NOMO-1 treated with DMSO at 0.1 percent for 48 hours (cell line): ENCODE data around the gene SMC2.

Experiments
- DNase-seq: peaks from one replicate; lab custom pipeline; 2025; ENCODE audit not compliant: unreplicated experiment; lab: John Stamatoyannopoulos, UW

SMC2 gene

DNA sequence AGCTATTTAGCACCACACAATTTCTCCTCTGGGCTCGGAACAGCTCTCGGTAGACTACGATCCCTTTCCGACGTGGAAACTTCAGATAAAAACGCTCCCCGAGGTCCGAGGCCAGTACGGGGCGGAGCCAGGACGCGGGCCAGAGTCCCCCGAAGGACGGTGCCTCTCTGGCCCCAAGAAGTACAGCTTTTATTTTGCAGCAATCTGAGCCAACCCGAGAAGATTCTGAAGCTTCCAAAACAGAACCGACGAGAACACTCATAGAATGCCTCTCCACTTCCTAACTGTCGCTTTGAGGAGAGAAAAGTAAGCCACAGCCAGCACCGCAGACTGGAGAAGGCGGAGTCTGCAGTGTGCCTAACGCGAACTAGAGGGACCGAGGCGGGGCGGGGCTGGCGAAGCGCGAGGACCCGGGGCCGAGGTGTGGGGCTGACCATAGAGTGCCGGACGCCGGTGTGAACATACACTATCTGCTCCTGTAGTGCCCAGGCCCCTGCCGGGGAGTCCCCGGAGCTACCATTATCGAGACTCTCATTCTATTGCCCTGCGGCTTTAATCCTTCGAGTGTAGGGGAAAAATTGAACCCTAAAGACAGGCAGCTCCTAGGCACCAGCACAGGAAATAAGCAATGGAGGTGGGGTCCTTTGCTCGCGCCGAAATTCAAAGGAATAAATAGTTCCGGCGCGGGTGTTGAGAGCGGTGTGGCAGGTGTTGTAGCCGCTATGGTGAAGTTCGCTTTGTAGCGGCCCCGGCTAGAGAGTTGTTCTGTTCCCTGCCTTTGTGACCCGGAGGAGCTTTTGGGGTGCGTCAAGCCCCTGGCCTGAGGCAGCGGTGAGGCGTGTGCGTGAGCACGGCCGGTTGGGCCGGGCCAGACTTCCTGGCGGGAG is at the start of gene SMC2:
Gene SMC2, plus strand, starts transcription at position 663 of the 887 bp plus-strand sequence. CDS start 1,076 bp downstream, outside the sequence.
- DNase-seq: peak; percentile 92

DNA sequence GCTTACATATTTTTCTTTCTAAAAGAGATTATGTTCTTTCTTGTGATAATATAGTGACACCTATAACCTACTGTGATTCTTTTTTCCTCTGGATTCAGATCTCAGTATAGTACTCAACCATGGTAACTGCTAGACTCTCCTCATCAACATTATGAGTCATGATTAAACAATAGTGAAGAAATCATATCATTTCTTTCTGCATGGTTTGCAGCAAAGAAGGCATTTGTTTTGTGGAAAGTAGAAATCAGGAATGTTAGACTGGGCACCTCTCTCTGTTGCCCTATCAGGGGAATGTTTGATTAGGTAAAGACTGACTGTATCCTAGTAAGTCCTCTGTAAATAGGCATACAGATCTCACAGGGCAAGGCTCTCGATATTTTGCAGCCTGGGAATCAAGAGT is 25.6 kb upstream of the SMC2 start:
- no peak for DNase-seq

DNA sequence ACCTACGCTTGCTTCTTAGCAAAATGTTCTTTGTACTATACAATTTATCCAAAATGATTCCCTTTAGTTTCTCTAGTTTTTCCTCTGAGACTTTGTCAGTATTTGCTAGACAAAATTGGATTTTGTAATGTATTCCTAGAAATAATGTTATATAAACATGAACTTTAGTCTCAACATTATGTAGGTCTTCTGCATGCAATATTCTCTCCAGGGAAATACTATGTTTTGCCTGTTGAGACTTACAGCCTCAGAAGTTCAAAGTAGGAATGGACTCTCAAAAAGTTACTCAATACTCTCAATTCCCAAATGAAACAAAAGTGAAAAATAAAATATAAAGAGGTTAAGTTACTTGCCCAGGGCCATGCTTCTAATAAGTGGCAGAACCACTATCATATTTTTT is 24.8 kb upstream of the SMC2 start:
- no peak for DNase-seq

DNA sequence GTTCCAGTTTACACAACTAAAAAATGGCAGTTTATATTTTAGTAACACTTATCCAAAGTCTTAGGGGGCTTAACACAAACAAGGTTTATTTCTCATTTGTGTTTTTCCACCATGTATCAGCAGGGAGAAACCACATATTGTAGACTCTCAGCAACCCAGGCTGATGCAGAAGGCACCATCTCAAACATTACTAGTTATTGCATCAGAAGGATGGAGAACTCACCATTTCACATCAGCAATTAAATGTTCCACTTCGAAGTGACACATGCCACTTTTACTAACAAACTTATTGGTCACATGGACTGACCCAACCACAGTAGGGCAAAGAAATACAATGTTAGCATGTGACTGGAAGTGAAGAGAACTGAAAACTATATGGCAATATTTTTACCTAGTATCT is 22.5 kb upstream of the SMC2 start:
- DNase-seq: no peak

DNA sequence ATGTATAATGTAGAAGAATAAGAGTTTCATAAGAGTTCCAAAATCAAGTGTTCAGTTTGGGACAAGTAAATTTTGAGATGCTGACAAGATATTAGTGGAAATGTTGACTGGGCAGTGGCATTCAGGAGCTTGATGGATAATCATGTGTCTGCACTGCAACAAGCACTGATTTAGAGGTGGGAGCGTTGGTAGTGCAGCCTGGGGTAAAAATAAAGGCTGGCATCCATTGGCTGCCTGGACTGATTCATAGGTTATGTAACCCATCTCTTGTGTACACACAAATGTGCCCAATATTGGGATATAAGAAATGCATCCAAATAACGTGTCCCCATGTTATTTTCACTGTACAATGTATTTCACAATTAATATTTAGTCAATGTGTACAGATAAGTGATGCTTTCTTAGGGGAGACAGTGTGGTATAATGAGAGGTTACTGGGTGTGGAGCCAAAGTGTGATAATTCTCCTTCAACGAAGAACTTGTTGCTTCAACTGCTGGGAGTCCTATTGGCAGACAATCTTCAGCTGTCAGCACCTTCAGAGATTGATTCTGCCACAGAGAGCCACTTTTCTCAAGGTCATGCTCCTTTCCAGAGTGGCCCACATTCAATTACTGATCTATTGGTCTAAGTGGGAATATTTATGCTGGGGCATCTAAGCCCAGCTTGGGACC is 20.9 kb upstream of the SMC2 start:
- no peak for DNase-seq

DNA sequence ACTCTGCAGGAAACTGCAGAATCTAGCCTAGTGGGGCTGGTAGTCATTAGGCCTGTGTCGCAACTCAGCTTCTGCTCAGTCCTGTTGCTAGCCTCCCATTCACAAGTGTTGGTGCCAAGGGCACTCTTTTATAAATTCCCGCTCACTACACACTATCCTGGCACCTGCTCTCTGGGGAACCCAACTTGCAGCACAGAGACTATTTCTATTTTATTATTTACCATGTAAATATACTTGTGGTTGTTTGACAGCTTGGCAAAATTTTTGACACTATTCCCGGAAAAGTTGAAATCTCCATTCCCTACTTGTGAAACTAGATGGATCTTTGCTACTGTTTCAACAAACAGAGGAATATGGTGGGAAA is 20.4 kb upstream of the SMC2 start:
- no peak for DNase-seq

DNA sequence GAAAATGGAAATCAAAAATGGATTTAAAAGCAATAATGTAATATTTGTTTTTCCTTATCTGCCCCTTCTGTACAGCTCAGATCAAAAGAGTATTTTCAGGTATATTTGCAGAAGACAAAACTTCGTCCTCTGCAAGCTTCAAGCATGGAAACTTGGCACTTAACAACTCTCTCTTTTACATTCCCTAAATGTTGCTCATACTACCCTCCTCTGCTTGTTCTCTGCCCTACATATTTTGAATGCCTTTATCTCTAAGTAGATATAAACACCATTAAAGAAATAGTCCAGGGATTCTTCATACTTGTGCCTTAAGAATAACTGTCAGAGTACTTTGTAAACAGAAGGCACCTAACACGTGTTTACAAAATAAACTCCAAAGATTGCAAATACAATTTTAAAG is 19.2 kb upstream of the SMC2 start:
- no peak for DNase-seq

DNA sequence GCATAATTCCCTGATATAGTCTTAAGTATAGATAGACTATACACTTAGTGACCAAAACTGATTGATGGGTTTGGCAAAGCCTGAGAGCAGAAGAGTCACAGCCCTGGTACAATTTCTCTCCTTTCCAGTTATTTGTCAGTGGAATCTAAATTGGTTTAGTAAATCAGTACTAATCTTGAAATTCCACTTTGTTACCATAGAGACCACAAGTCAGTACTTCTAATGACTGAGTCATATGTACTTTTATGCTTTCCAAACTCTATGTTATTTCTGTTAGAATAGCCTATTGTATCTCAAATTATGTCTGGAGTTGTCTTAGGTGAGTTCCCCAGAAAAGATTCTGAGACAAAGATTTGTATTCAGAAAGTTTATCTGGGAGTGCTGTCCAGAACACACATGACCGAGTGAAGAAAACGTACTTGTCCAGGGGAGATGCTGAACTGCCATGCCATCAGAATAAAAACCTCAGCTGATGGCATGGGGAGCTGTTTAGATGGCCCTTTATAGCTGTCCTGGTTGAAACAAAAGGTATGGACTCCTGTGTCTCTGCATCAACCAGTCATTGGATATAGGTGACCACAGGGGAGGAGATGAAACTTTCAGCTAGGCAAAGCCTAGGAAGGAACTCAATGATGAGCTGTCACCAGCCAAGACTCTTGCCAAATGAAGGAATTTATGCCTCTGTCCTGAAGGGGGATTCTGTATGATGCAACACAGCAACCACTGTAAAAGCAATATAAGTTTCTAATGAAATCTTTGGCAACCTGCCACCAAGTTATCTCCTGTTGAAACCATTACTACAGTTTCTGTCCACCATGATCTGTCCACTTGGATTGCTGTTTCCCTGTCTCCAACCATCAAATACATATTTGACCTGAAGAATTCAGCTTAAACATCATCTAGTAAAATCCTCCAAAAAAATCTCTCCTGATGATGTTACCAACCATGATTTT is 18.0 kb upstream of the SMC2 start:
- DNase-seq: peak; percentile 16

DNA sequence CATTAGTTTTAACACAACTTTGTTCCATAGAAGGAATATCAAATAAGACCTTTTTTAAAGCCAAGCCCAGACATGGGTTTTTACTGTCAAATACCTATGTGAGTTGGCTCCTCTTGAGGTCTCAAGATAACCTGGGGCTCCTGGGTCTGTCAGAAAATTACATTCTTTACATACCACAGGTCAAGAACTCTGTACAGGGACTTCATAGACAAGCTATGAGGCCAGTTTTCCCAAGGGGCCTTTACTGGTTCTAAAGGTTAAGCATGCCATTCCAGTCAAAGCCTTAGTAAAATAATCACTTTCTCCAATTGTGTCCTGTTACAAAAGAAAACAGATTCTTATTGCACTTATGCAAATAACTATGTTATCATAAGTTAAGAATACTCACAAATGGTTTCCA is 15.5 kb upstream of the SMC2 start:
- no peak for DNase-seq

DNA sequence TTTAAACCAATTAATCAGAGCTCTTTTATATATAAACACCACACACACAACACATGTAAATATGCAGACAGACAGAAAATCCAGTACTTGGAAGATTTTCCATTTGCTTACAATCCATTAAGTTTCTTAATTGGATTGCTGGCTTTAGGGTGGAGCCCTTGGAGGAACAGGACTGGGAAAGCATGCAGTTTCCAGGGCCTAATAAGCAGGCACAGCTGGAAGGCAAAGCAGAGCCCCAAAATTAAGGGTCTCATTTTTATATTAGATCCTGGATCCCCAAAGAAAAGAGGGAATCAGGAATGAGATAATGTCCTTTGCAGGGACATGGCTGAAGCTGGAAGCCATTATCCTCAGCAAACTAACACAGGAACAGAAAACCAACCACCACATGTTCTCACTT is 13.1 kb upstream of the SMC2 start:
- DNase-seq: no peak

DNA sequence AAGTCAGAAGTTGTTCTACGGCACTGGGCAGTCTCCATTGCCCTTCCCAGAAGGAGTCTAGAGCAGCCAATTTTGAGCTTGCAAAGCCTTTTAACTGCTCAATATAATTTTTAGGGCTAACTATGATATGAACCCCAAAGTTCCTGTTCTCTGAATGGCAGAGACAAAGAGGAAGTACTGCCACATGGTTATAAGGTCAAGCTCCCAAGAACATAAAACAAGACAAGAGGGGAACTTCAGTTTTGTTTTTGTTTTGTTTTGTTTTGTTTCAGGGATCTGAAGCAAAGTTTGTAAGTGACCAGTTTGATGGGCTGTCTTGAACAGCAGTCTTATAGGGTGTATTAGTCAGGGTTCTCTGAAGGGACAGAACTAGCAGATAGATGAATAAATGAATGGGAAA is 11.9 kb upstream of the SMC2 start:
- peak; percentile 57 for DNase-seq

DNA sequence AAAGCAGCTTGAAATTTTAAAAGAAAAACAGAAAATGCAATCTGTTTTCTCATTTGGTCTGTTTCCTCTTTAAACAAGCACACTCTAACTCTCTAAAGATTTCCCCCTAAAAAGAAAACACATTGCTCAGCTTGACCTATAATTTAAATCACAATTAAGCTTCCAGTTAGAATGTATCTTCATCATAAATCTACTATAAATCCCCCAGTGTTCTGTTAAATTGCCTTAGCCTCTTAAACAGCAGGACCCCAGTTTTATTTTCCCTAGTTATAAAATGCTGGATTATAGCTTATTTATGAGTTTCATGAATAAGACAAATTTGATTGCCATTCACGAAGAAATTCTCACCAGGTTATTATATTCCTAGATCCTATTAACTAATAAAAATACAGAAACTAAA is 8.6 kb upstream of the SMC2 start:
- DNase-seq: no peak

DNA sequence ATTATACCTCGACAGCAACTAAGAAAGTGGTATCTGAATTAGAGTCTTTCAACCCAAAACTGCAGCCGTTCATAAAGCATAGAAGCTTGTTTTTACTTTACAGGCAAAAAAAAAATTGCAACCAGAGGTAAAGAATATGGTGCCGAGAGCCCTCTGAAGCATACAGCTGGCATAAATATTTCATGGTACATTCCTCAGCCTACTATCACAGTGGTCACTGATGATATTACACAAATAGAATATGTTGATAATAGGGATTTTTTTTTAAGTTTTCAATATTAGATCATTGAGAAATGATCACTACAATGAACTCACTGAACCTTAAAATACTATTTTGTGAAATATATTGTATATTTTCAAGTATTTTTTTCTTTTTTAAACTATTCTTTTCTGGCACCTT is 6.2 kb upstream of the SMC2 start:
- DNase-seq: no peak

DNA sequence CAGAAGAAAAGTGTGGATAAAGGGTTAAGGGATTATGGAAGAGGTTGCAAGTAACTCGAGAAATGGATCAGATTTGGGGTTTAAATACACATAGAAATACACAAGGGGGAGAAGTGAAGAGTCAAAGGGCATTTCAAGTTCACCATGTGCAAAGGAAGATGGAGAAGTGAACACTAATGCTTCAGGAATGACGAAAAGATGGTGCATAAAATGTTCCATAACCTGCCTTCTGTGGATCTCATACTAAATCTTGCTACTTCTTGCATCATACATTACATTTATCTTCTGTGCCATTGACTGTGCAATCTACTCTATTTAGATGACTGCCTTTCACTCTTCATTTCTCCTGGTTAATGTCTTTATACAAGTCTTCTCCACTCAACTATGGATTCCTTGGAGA is 5.7 kb upstream of the SMC2 start:
- no peak for DNase-seq

DNA sequence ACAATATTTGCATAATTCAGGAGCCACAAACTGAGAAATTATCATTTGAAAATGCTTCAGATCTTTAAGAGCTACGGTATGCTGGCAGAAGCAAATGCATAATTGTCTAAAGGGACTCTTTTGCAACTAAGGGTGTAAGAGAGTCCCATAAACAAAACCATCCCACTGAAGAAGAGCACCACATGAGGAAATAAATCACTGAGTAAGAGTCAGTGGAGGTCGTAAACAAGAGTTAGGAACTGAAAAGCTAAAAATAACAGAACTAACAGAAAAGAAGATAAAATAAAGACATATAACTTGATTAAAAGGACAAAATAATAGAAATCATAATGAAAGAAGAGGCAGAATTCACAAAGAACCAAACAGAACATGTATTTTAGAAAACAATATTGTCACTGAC is 3.5 kb upstream of the SMC2 start:
- peak; percentile 18 for DNase-seq

DNA sequence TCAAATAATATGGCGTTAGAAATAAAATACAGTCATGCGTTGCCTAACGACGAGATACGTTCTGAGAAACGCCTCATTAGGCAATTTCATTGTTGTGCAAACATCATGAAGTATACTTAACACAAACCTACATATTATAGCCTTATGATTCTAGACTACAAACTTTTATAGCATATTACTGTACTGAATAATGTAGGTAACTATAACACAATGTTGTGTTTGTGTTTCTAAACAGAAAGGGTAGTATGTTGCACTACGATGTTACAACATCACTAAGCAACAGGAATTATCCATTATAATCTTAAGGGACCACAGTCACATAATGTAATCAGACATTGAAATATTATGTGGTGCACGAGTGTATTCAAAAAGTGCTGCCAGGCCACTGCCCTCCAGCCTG is 3.0 kb upstream of the SMC2 start:
- DNase-seq: peak; percentile 41

DNA sequence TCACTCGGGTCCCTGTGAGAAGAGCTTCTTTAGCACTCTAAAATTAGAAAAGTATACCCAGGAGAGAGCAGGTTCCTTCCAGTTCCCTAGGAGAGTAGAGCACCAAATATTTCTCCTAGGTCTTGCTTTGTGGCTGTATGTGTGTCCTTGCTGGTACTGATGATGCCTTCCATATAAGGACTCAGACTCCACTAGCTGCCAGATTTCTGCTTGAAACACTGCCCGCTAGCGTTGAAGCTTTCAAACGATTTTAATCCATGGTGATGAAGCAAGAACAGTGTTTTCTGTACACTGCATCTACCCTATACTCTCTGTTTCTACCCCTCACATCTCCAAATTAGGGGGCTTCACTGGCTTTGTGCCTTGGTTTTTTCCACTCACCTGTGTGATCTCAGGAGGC is 2.4 kb upstream of the SMC2 start:
- peak; percentile 90 for DNase-seq

DNA sequence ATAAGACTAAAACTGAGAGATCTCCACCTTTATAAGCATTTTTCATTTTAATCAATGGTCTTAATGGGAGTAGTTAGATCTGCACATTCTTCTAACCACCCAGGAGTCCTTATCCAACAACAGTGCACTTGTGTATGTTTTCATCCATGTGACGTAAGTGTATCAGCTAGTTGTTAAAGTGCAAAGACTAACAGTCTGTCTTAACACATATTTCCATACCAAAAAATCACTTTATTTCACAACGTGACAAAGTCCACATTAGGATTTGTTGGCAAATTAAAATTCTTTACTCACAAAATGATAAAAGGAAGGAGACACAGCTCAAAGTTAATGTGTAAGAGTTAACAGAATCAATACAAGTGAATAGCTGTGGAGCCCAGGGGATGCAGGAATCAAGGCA is 1.9 kb upstream of the SMC2 start:
- DNase-seq: no peak

DNA sequence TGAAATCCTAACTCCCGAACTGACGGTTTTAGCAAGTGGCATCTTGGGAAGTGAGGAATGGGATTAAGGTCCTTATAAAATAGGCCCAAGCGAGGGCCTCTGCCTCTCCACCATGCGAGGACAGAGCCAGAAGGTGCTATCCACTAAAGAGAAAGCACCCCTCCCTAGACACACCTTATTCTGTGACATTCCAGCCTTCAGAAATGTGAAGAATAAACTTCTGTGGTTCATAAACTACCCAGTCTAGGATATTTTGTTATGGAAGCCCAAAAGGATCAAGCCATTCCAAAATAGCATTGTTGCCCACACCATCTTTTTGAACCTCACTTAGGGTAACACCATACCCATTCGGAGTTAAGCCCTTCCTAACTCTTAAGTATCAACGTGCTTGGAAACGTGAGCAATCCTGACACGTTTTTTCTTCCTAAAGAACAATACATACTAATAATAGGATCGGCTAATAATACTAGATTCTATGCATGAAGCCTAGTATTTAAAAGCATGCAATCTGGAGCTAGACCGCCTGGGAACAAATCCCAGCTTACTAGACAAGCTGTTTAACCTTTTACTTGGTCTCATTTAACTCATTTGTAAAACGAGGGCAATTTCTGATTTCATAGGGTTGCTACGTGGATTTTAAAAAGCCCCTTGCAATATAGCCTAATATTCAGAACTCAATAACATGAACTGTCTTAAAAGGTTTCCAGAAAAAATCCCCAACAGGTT is 1.1 kb upstream of the SMC2 start:
- DNase-seq: peak; percentile 28

DNA sequence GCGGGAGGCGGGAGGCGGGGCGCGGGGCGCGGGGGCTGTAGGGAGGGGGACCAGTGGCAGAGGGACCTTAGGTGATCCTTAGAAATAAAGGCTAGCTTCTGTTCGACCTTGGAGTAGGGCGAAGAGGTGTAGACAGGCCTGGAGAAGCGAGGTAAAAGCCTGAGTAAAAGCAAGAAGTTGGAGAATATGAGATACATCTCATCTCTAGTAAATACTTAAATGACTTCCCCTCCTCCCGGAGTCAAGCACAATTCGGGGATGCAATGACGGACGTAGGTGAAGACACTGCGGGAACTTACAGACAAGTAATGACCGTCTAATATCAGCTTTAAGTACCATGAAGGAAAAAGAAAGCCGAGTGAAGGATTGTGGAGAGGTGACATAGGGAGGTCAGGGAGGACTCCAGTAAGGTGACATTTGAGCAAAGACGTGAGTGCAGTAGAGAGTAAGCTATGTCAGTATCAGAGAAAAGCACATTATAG is 466 bp downstream of the SMC2 start:
- peak; percentile 54 for DNase-seq

DNA sequence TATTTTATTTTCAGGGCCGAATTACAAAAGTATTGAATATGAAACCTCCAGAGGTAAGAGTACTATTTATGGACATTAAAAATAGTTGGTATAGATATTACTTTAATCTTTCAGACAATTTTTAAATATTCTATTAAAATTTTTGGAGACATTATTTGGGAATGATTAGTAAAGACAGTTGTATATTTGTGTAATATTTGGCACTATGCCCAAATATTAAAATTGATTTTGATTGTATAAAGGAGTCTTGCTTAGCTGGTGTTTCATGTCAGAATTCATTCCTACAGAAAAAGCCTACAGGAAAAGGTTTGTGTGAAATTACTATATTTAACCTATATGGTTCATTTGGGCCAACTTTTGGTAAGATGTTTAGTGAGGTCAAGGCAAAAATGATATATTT is 5.5 kb downstream of the SMC2 start:
- DNase-seq: no peak
